ENCODE results near the gene NUAK2.
A peak's percentile ranks its signal among the peaks of the same experiment; 100 is the strongest.
"Not testable (repeated sequence)": the region's sequence is repeated elsewhere in the genome, so short reads cannot be mapped to it uniquely, and the experiment has no call there.

Gene NUAK2

DNA sequence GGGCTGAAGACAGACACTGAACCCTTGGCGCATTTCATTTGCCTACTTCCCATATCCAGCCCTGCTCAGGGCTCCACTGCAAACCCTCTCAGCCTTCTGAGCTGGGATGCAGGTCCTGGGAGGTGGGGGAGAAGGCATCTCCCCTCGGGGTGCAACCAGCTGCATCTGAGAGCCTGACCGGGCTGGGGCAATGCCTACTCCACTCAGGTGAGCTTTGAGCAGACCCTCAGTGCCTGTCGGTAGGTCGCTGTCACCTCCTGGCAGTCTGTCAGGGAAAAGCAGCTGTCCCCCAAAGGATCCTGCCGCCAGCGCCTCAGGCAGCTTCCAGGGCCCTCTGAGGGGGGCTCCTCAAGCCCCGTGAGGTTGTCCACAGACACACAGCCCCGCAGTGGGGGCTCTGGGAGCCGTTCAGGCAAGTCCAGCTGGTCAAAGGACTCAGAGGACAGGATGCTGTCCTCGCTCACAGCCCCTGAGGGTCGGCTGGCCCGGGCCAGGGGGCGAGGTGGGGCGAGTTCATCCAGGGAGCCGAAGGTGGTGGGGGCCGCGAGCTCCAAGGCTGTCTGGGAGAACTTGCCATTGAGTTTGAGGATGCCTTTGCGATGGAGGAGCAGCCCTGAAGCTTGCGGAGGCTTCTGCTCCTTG lies 18.2 kb downstream of the NUAK2 start:
- no peak overlapping the region for H3K4me3 ChIP-seq (ENCODE audit: low read depth, low read length)
- no peak for DNase-seq (ENCODE audit: low read depth)
- TF ChIP-seq, protein P1, sequence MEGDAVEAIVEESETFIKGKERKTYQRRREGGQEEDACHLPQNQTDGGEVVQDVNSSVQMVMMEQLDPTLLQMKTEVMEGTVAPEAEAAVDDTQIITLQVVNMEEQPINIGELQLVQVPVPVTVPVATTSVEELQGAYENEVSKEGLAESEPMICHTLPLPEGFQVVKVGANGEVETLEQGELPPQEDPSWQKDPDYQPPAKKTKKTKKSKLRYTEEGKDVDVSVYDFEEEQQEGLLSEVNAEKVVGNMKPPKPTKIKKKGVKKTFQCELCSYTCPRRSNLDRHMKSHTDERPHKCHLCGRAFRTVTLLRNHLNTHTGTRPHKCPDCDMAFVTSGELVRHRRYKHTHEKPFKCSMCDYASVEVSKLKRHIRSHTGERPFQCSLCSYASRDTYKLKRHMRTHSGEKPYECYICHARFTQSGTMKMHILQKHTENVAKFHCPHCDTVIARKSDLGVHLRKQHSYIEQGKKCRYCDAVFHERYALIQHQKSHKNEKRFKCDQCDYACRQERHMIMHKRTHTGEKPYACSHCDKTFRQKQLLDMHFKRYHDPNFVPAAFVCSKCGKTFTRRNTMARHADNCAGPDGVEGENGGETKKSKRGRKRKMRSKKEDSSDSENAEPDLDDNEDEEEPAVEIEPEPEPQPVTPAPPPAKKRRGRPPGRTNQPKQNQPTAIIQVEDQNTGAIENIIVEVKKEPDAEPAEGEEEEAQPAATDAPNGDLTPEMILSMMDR (IDR thresholded peaks at IDR 0.05; ENCODE audit: control insufficient read depth, extremely low read depth, insufficient read depth): no peak

DNA sequence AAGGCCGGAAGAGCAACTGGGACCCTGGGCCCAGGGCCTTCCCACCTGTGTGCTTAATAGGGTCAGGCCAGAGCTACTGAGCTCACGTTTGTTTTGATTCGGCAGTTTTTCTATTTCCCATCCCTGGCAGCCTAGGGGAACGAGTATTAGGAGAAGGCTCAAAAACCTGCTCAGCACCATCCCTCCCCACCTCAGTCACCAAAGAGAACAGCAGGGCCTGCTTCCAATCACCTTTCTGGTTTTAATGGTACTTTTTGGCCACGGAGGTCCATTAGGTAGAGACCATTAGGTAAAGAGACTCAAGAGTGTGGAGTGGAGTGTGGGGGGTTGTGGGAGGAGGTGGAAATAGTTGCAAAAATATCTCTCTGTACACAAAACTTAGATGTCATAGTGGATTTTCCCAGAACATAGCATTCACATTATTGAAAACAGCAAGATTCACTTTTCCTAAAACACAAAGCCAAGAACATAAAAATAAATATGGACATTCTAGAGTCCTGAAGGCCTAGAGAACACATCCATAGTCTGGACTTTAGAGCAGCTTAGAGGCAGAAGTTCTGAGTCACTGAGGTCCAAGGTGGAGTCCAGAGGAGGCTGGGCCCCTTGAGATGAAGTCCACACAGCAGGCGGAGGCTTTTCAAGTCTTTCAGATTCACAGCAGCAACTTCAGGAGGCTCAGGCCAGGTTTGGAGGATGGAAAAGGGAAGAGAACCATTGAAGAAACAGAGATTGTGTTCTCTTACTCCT lies 19.5 kb downstream of the NUAK2 start:
- H3K4me3 ChIP-seq (ENCODE audit: low read depth, low read length): no peak overlapping the region
- no peak for DNase-seq (ENCODE audit: low read depth)
- TF ChIP-seq, protein P1 (IDR thresholded peaks at IDR 0.05; ENCODE audit: control insufficient read depth, extremely low read depth, insufficient read depth): no peak

DNA sequence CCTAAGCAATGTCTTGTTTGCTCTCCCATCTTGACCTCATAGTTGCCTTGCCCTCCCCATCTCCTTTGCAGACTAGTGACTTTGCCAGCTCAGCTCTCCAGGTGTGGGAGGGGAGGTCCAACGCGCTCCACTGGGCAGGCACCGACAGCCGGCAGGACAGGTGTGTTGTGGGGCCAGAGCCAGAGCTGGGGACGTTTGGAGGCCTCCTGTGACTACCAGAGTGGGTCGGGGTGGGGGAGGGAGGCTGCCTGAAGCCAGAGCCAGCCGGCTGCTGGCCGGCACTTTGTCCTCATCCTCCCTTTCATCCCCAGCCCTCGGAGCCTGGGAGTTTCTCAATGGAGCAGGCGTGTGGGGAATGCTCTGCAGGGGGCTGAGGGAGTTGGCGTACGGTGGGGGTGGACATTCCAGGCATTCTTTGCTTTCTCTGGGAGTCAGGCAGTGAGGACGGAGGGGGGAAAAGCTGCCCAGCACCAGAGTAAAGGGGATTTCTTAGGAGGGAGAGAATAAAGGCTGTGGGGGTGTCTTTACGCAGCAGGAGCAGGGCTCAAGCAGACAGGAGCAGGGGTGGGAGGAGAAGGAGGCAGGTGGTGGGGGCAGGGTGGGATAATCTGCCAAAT lies 20.2 kb downstream of the NUAK2 start:
- no peak overlapping the region for H3K4me3 ChIP-seq (ENCODE audit: low read depth, low read length)
- peak; percentile 36 for DNase-seq (ENCODE audit: low read depth)

DNA sequence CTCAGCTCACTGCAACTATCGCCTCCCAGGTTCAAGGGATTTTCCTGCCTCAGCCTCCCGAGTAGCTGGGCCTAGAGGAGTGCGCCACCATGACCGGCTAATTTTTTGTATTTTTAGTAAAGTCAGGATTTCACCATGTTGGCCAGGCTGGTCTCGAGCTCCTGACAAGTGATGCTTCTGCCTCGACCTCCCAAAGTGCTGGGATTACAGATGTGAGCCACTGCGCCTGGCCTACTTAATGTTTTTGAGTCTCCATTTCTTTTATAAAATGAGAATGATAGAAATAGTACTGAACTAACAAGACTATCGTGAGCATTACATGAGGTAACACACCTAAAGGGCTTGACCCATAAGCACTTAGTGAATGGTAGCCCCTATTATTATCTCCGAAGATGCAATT lies 21.4 kb downstream of the NUAK2 start:
- no peak overlapping the region for H3K4me3 ChIP-seq (ENCODE audit: low read depth, low read length)
- TF ChIP-seq, protein P1 (IDR thresholded peaks at IDR 0.05; ENCODE audit: control insufficient read depth, extremely low read depth, insufficient read depth): no peak

More for the DNA sequence above, 20.2 kb downstream of the NUAK2 start:
- TF ChIP-seq, protein P1 (IDR thresholded peaks at IDR 0.05; ENCODE audit: control insufficient read depth, extremely low read depth, insufficient read depth): no peak

DNA sequence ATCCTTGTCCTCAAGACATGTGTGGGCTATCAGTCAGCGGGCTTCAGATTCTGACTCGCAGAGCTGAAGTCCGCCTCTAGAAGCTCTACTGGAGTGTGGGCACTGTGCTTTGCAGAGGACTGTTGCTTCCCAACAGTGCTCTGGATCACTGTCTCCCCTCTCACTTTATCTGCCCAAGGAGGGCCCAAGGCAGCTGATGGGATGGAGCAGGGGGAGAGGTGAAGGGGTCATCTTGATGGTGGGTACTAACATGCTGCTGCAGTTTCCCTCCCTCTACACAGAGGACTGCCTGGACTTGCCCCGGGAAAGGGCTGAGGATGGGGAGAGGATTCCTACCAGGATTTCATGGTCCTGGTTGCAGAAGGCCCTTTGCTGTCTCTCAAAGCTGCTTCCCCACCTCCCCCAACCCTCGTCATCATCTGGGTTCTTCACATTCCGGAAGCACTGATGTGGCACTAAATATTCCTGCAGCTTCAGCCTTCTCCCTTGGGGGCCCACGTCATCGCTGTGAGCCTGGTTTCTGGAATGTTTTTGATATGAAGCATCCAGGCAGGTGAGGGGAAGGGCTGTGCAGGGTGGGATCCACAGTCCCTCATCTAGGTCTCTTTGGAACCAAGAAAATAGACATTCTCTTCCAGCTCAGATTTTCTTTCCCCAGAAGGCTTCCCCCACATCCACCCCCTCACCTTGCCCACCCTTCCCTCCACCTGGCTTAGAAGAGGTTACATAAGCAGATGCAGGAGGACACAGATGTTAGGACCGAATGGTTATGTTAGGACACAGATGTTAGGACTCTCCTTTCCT lies 23.2 kb downstream of the NUAK2 start:
- no peak overlapping the region for H3K4me3 ChIP-seq (ENCODE audit: low read depth, low read length)
- DNase-seq (ENCODE audit: low read depth): no peak
- TF ChIP-seq, protein P1 (IDR thresholded peaks at IDR 0.05; ENCODE audit: control insufficient read depth, extremely low read depth, insufficient read depth): no peak

More for the DNA sequence above, 21.4 kb downstream of the NUAK2 start:
- no peak for DNase-seq (ENCODE audit: low read depth)

DNA sequence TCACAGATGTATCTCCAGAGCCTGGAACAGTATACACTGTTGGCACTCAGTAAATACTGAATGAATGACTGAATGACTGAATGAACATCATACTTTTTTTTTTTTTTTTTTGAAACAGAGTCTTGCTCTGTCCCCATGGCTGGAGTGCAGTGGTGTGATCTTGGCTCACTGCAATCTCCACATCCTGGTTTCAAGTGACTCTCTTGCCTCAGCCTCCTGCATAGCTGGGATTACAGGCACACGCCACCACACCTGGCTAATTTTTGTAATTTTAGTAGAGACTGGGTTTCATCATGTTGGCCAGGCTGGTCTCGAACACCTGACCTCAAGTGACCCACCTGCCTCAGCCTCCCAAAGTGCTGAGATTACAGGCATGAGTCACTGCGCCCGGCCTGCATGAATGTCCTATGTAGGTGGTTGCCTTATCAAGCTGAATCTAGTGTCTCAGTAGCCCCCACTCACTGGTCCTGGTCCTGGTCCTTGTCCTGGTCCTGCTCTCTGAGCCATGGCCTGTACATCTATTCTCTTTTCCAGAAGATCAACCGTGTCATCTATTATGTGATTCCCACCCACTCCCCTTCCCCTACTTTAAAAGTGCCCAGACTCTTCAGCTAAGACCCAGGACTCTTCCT lies 23.9 kb downstream of the NUAK2 start:
- not testable (repeated sequence) for H3K4me3 ChIP-seq (ENCODE audit: low read depth, low read length); DNase-seq (ENCODE audit: low read depth)

Data from LNCaP clone FGC (cell line).